ENCODE measurements around the gene USP46. TPM values are rescaled to one million over a fixed set of nuclear protein-coding genes. Genes with fewer than 3 reads are reported as not detected.

The USP46 gene
- total RNA-seq, 4 donors from 2014 or later = 8.4 to 17.5 (median 10.5) TPM

DNA sequence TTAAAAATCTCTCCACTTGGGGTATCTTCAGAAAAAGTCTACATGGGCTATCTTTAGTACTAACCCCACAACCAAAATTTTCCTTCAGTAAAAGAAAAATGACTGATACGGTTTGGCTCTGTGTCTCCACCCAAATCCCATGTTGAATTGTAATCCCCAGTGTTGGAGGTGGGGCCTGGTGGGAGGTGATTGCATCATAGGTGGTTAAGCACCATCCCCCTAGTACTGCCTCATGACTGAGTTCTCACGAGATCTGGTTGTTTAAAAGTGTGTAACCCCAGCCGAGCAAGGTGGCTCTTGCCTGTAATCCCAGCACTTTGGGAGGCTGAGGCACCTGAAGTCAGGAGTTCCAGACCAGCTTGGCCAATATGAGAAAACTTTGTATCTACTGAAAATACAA, 66.8 kb downstream of the USP46 start:
- Histone ChIP-seq H3K4me3 (no peak overlapping the region), H3K4me1 (peaks cover 7% of the 10 kb centered on the region), H3K9me3 (no peaks in the 10 kb centered on the region), H3K36me3 (peaks cover 21% of the 10 kb centered on the region), H3K27ac (no peak overlapping the region), H3K27me3 (no peaks in the 10 kb centered on the region)
- TF ChIP-seq, protein P1, sequence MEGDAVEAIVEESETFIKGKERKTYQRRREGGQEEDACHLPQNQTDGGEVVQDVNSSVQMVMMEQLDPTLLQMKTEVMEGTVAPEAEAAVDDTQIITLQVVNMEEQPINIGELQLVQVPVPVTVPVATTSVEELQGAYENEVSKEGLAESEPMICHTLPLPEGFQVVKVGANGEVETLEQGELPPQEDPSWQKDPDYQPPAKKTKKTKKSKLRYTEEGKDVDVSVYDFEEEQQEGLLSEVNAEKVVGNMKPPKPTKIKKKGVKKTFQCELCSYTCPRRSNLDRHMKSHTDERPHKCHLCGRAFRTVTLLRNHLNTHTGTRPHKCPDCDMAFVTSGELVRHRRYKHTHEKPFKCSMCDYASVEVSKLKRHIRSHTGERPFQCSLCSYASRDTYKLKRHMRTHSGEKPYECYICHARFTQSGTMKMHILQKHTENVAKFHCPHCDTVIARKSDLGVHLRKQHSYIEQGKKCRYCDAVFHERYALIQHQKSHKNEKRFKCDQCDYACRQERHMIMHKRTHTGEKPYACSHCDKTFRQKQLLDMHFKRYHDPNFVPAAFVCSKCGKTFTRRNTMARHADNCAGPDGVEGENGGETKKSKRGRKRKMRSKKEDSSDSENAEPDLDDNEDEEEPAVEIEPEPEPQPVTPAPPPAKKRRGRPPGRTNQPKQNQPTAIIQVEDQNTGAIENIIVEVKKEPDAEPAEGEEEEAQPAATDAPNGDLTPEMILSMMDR (IDR thresholded peaks at IDR 0.05) = no peak
- no peak for TF ChIP-seq POLR2AphosphoS5 (IDR thresholded peaks at IDR 0.05)
- DNase-seq (ENCODE audit: low spot score in 2 of 2) = no peak
- WGBS = 93% methylated on average over 3 of the region's 3 CpGs

DNA sequence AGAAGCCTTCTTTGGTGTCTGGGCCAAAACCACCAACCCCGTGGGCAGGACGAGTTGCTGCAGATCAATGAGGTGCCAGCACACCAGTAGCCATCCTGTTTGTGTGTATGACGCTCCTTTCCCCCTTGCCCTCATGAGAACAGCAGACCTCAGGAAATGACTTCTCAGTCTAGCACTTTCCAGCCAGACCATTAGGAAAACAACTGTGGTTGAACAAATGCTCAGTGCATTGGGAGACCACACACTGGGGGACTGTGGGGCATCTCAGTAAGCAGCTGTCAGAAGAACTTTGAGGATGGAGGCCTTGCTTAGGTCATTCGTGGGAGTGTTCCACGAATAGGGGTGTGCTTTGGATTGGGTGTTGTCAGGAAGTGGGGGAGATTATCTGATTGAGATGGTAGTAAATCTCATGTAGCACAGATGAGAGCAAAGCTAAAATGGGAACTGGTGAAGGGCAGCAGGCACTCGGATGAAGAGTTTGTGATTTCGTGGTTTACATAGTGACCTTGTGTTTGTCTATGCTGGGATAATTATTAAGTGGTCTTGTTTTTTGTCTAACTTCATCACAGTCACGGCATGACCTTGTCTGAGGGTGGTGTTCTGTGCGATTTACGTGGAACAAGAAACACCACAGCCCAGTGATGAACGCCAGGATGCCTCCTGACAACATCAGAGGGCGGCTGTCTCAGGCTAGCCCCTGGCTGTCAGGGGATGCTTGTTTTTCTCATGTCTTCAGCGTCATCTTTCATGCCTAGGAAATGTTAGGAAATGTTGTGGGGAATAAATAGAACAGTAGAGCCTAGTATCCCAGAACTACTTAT, 70.1 kb downstream of the USP46 start:
- no peaks in the 10 kb centered on the region for H3K27me3 ChIP-seq
- H3K27ac ChIP-seq = no peak overlapping the region
- TF ChIP-seq POLR2AphosphoS5 (IDR thresholded peaks at IDR 0.05) (no peak), EP300 (IDR thresholded peaks at IDR 0.05) (no peak), POLR2A (IDR thresholded peaks at IDR 0.05) (no peak)
- TF ChIP-seq, protein P1 (IDR thresholded peaks at IDR 0.05) = no peak
- WGBS = 67% methylated on average over 13 of the region's 13 CpGs
- H3K9me3 ChIP-seq = no peaks in the 10 kb centered on the region
- no peak for DNase-seq (ENCODE audit: low spot score in 2 of 2)
- no peak overlapping the region for H3K4me3 ChIP-seq
- H3K4me1 ChIP-seq = peaks cover 7% of the 10 kb centered on the region
- H3K36me3 ChIP-seq = peaks cover 5% of the 10 kb centered on the region

- no peak for TF ChIP-seq POLR2A (IDR thresholded peaks at IDR 0.05)
- TF ChIP-seq, protein P1 (IDR thresholded peaks at IDR 0.05) = peak in 1 of 2 donors; percentile 27
- Histone ChIP-seq H3K4me3 (no peak overlapping the region), H3K27me3 (no peaks in the 10 kb centered on the region), H3K36me3 (peaks cover 5% of the 10 kb centered on the region), H3K27ac (no peak overlapping the region), H3K9me3 (no peaks in the 10 kb centered on the region), H3K4me1 (peaks cover 7% of the 10 kb centered on the region)
- 44% methylated on average over 2 of the region's 2 CpGs for WGBS
- DNase-seq (ENCODE audit: low spot score in 2 of 2) = no peak
These were observed 71.0 kb downstream of the USP46 start for GRCh38 chr4:52588097-52588496.

GRCh38 chr4:52586069-52586468, 73.0 kb downstream of the USP46 start:
- Histone ChIP-seq H3K36me3 (no peaks in the 10 kb centered on the region), H3K27me3 (no peaks in the 10 kb centered on the region), H3K4me1 (peaks cover 7% of the 10 kb centered on the region), H3K4me3 (no peak overlapping the region), H3K9me3 (no peaks in the 10 kb centered on the region), H3K27ac (no peak overlapping the region)
- WGBS = 20% methylated on average over 3 of the region's 3 CpGs
- no peak for TF ChIP-seq POLR2A (IDR thresholded peaks at IDR 0.05)
- no peak for TF ChIP-seq POLR2AphosphoS5 (IDR thresholded peaks at IDR 0.05)
- TF ChIP-seq EP300 (IDR thresholded peaks at IDR 0.05) = no peak
- TF ChIP-seq, protein P1 (IDR thresholded peaks at IDR 0.05) = no peak
- DNase-seq (ENCODE audit: low spot score in 2 of 2) = no peak

DNA sequence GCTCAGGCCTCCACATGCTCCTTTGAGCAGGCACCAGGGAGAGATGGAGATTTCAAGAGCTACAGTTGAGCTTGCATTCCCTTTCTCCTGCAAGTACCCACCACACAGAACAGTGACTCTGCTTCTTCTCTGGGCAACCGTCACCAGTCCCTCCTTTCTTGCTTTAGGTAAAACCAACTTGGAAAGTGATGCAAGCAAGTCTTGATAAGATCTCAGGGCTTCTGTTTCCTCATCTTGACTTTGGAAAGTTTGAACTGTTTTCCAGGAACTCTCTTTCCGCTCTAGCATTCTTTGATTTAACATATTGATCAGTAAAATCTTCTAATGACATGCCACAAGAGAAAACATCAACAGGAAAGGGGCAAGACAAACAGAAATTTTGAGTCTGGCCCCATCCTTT, 73.7 kb downstream of the USP46 start:
- H3K27ac ChIP-seq = no peak overlapping the region
- no peak for TF ChIP-seq POLR2A (IDR thresholded peaks at IDR 0.05)
- TF ChIP-seq, protein P1 (IDR thresholded peaks at IDR 0.05) = no peak
- peaks cover 7% of the 10 kb centered on the region for H3K4me1 ChIP-seq
- H3K4me3 ChIP-seq = no peak overlapping the region
- H3K9me3 ChIP-seq = no peaks in the 10 kb centered on the region
- no peaks in the 10 kb centered on the region for H3K27me3 ChIP-seq
- H3K36me3 ChIP-seq = no peaks in the 10 kb centered on the region
- DNase-seq (ENCODE audit: low spot score in 2 of 2) = no peak
- 57% methylated on average over 2 of the region's 2 CpGs for WGBS
